Ascending aorta (tissue), 2 donors: ENCODE results near the gene NKAIN2. TPM values are rescaled to one million over a fixed set of nuclear protein-coding genes. Genes with fewer than 3 reads are reported as not detected.

Experiments
- DNase-seq, 2 donors: peaks; one replicate each; pipeline ENCODE4 v3.0.0-alpha.2; 2019; ENCODE audit warnings: low spot score in 2 of 2
- H3K27ac ChIP-seq, 2 donors: fragments of 200-600 bp; sonication (generic); one replicate each; pipeline ENCODE4 v1.5.1; 2016 to 2017; ENCODE audit warnings: mild to moderate bottlenecking in 1 of 2
- H3K27me3 ChIP-seq: fragments of 200-600 bp; sonication (generic); one replicate; pipeline ENCODE4 v1.5.1; 2017
- H3K36me3 ChIP-seq, 2 donors: fragments of 200-600 bp; sonication (generic); one replicate each; pipeline ENCODE4 v1.5.1; 2016
- H3K4me1 ChIP-seq, 2 donors: fragments of 200-600 bp; sonication (generic); one replicate each; pipeline ENCODE4 v1.5.1; 2016 to 2017; ENCODE audit warnings: mild to moderate bottlenecking in 1 of 2
- H3K4me3 ChIP-seq, 2 donors: fragments of 200-600 bp; sonication (generic); one replicate each; pipeline ENCODE4 v1.5.1; 2016 to 2017; ENCODE audit warnings: mild to moderate bottlenecking in 1 of 2
- H3K9me3 ChIP-seq, 2 donors: fragments of 200-600 bp; sonication (generic); one replicate each; pipeline ENCODE4 v1.5.1; 2016
- CTCF ChIP-seq, 3 experiments: fragments of 200-600 bp in 2 of 3; fragments of 450-650 bp in 1 of 3; sonication (generic) in 2 of 3; IDR thresholded peaks; one replicate each; pipeline ENCODE4 v1.5.1; 2016 to 2019; ENCODE audit warnings: antibody characterized with exemption in 3 of 3, mild to moderate bottlenecking in 1 of 3, moderate library complexity in 1 of 3
- intact Hi-C: fragments of 100-400 bp; cut with DNase I; formaldehyde crosslinking; loops from one replicate; pipeline ENCODE4 v1.15.1; 2023
- total RNA-seq: library from RNA; depleted of rRNA; stranded (reverse); fragments of >200 nt; gene quantifications from one replicate; pipeline ENCODE4 v1.1.0, GENCODE V29; 2016

The NKAIN2 gene
- total RNA-seq, 1 donor from 2014 or later: 0.11 TPM

- Histone ChIP-seq H3K27me3 (no peaks in the 10 kb centered on the region), H3K36me3 (no peaks in the 10 kb centered on the region), H3K27ac (no peak overlapping the region), H3K4me3 (no peak overlapping the region), H3K4me1 (no peaks in the 10 kb centered on the region), H3K9me3 (no peaks in the 10 kb centered on the region)
- intact Hi-C loops: no loop called here
- no peak for TF ChIP-seq CTCF (IDR thresholded peaks at IDR 0.05)
- no peak for DNase-seq
These were observed 506.5 kb downstream of the NKAIN2 start for GRCh38 chr6:124310139-124310538.

- Histone ChIP-seq H3K27me3 (no peaks in the 10 kb centered on the region), H3K27ac (no peak overlapping the region), H3K4me1 (no peaks in the 10 kb centered on the region), H3K9me3 (no peaks in the 10 kb centered on the region), H3K4me3 (no peak overlapping the region), H3K36me3 (no peaks in the 10 kb centered on the region)
- TF ChIP-seq CTCF (IDR thresholded peaks at IDR 0.05): no peak
- no peak for DNase-seq
- intact Hi-C loops: no loop called here
These were observed 515.7 kb downstream of the NKAIN2 start for GRCh38 chr6:124319410-124319809.

GRCh38 chr6:124324237-124324636, 520.6 kb downstream of the NKAIN2 start:
- TF ChIP-seq CTCF (IDR thresholded peaks at IDR 0.05): no peak
- no peaks in the 10 kb centered on the region for H3K4me1 ChIP-seq
- intact Hi-C loops: no loop called here
- no peaks in the 10 kb centered on the region for H3K36me3 ChIP-seq
- no peaks in the 10 kb centered on the region for H3K27me3 ChIP-seq
- DNase-seq: no peak
- no peak overlapping the region for H3K4me3 ChIP-seq
- no peaks in the 10 kb centered on the region for H3K9me3 ChIP-seq
- H3K27ac ChIP-seq: no peak overlapping the region

GRCh38 chr6:124330197-124330596, 526.5 kb downstream of the NKAIN2 start:
- Histone ChIP-seq H3K36me3 (no peaks in the 10 kb centered on the region), H3K4me1 (no peaks in the 10 kb centered on the region), H3K4me3 (no peak overlapping the region), H3K27me3 (no peaks in the 10 kb centered on the region), H3K9me3 (no peaks in the 10 kb centered on the region), H3K27ac (no peak overlapping the region)
- TF ChIP-seq CTCF (IDR thresholded peaks at IDR 0.05): no peak
- intact Hi-C loops: loop anchor here (5.0 kb wide), 1 partner anchor 367 kb away; no protein-coding TSS in a partner anchor
- no peak for DNase-seq

GRCh38 chr6:124334359-124334758, 530.7 kb downstream of the NKAIN2 start:
- no peak overlapping the region for H3K4me3 ChIP-seq
- H3K27ac ChIP-seq: no peak overlapping the region
- DNase-seq: no peak
- H3K4me1 ChIP-seq: no peaks in the 10 kb centered on the region
- intact Hi-C loops: loop anchor here (5.0 kb wide), 1 partner anchor 363 kb away; no protein-coding TSS in a partner anchor
- no peaks in the 10 kb centered on the region for H3K27me3 ChIP-seq
- no peak for TF ChIP-seq CTCF (IDR thresholded peaks at IDR 0.05)
- H3K36me3 ChIP-seq: no peaks in the 10 kb centered on the region
- no peaks in the 10 kb centered on the region for H3K9me3 ChIP-seq
